CD4-positive, alpha-beta T cell treated with Interleukin-4 for 1 hour (primary cell): ENCODE results near the gene SH3PXD2B.
"Not testable (repeated sequence)": the region's sequence is repeated elsewhere in the genome, so short reads cannot be mapped to it uniquely, and the experiment has no call there.

Experiments
- DNase-seq, 2 donors: peaks; one replicate each; pipeline ENCODE4 v3.0.0-alpha.2; 2020 to 2022

The SH3PXD2B gene

GRCh38 chr5:172398645-172399044 lies 55.7 kb downstream of the SH3PXD2B start:
- DNase-seq: not testable (repeated sequence)

GRCh38 chr5:172396994-172397393 lies 57.3 kb downstream of the SH3PXD2B start:
- DNase-seq: not testable (repeated sequence)

GRCh38 chr5:172396220-172396619 lies 58.1 kb downstream of the SH3PXD2B start:
- DNase-seq: no peak

- no peak for DNase-seq
These were observed 58.8 kb downstream of the SH3PXD2B start for GRCh38 chr5:172395483-172395882.

- DNase-seq: no peak
These were observed 64.7 kb downstream of the SH3PXD2B start for GRCh38 chr5:172389578-172390112.

- DNase-seq: no peak
These were observed 66.0 kb downstream of the SH3PXD2B start for GRCh38 chr5:172388246-172388733.

- DNase-seq: no peak
These were observed 68.6 kb downstream of the SH3PXD2B start for GRCh38 chr5:172385707-172386106.

GRCh38 chr5:172385010-172385563 lies 69.2 kb downstream of the SH3PXD2B start:
- DNase-seq: no peak

- no peak for DNase-seq
These were observed 71.0 kb downstream of the SH3PXD2B start for GRCh38 chr5:172383191-172383802.

GRCh38 chr5:172380987-172381643 lies 73.2 kb downstream of the SH3PXD2B start:
- DNase-seq: no peak

GRCh38 chr5:172380301-172380986 lies 73.9 kb downstream of the SH3PXD2B start:
- DNase-seq: no peak

GRCh38 chr5:172379481-172379880 lies 74.8 kb downstream of the SH3PXD2B start:
- DNase-seq: no peak

- DNase-seq: no peak
These were observed 76.5 kb downstream of the SH3PXD2B start for GRCh38 chr5:172377856-172378255.

GRCh38 chr5:172377438-172377837 lies 76.9 kb downstream of the SH3PXD2B start:
- DNase-seq: no peak

- DNase-seq: no peak
These were observed 79.5 kb downstream of the SH3PXD2B start for GRCh38 chr5:172374783-172375182.

GRCh38 chr5:172373680-172374079 lies 80.6 kb downstream of the SH3PXD2B start:
- DNase-seq: no peak

GRCh38 chr5:172371684-172372083 lies 82.6 kb downstream of the SH3PXD2B start:
- DNase-seq: no peak

- DNase-seq: peak in 1 of 2 donors; percentile 28
These were observed 83.4 kb downstream of the SH3PXD2B start for GRCh38 chr5:172370648-172371545.

- DNase-seq: no peak
These were observed 84.1 kb downstream of the SH3PXD2B start for GRCh38 chr5:172370237-172370640.

- not testable (repeated sequence) for DNase-seq
These were observed 85.6 kb downstream of the SH3PXD2B start for GRCh38 chr5:172368699-172369098.

GRCh38 chr5:172365948-172366608 lies 88.2 kb downstream of the SH3PXD2B start:
- DNase-seq: no peak

GRCh38 chr5:172364773-172365172 lies 89.6 kb downstream of the SH3PXD2B start:
- peak in 1 of 2 donors; percentile 33 for DNase-seq
